Loucy (cell line): ENCODE data around the gene FADD.

ENCODE experiments used
- H2AFZ ChIP-seq: fragments of 200-600 bp; sonication (generic); 2 replicates; pipeline ENCODE4 v1.6.0; 2016; ENCODE audit warnings: antibody characterized with exemption, mild to moderate bottlenecking, low read length, moderate library complexity
- H3F3A ChIP-seq: fragments of 200-600 bp; 2 replicates; pipeline ENCODE4 v1.6.0; 2016; ENCODE audit warnings: antibody characterized with exemption, low read depth, mild to moderate bottlenecking
- H3K27me3 ChIP-seq: fragments of 200-600 bp; sonication (generic); 2 replicates; pipeline ENCODE4 v1.6.1; 2014; ENCODE audit warnings: low read length, mild to moderate bottlenecking; ENCODE audit not compliant: insufficient read depth, poor library complexity, severe bottlenecking
- H3K36me3 ChIP-seq: fragments of 200-600 bp; sonication (generic); 2 replicates; pipeline ENCODE4 v1.6.1; 2016; ENCODE audit warnings: low read length; ENCODE audit not compliant: insufficient read depth
- H3K4me1 ChIP-seq: fragments of 200-600 bp; sonication (generic); 2 replicates; pipeline ENCODE4 v1.5.1; 2014; ENCODE audit warnings: low read length, mild to moderate bottlenecking; ENCODE audit not compliant: insufficient read depth, poor library complexity, severe bottlenecking
- H3K4me2 ChIP-seq: fragments of 200-600 bp; sonication (generic); 2 replicates; pipeline ENCODE4 v1.6.0; 2014; ENCODE audit warnings: antibody characterized with exemption, low read length, low read depth, mild to moderate bottlenecking; ENCODE audit not compliant: poor library complexity, severe bottlenecking
- H3K4me3 ChIP-seq: fragments of 200-600 bp; sonication (generic); 2 replicates; pipeline ENCODE4 v1.5.1; 2014; ENCODE audit warnings: low read length, mild to moderate bottlenecking, mixed read lengths; ENCODE audit not compliant: poor library complexity, severe bottlenecking
- H3K79me2 ChIP-seq: fragments of 200-600 bp; sonication (generic); 2 replicates; pipeline ENCODE4 v1.6.1; 2014; ENCODE audit warnings: low read length; ENCODE audit not compliant: insufficient read depth
- H3K9ac ChIP-seq: fragments of 200-600 bp; sonication (generic); 2 replicates; pipeline ENCODE4 v1.6.0; 2014; ENCODE audit warnings: mild to moderate bottlenecking, low read depth, low read length, moderate library complexity; ENCODE audit not compliant: poor library complexity, severe bottlenecking
- H3K9me2 ChIP-seq: fragments of 200-600 bp; sonication (generic); replicated peaks from 2 replicates; pipeline ENCODE4 v1.6.1; 2016; ENCODE audit warnings: low read depth, low read length, mixed read lengths
- H3K9me3 ChIP-seq: fragments of 200-600 bp; sonication (generic); 2 replicates; pipeline ENCODE4 v1.6.1; 2014; ENCODE audit warnings: mild to moderate bottlenecking, antibody characterized with exemption, low read length, low read depth; ENCODE audit not compliant: insufficient read depth
- H4K20me1 ChIP-seq: fragments of 200-600 bp; sonication (generic); 2 replicates; pipeline ENCODE4 v1.6.0; 2014; ENCODE audit warnings: antibody characterized with exemption, low read length, mild to moderate bottlenecking; ENCODE audit not compliant: insufficient read depth, poor library complexity, severe bottlenecking
- EZH2phosphoT487 ChIP-seq: fragments of 200-600 bp; IDR thresholded peaks from 2 replicates; pipeline ENCODE4 v1.6.1; 2018; ENCODE audit warnings: antibody characterized with exemption, mild to moderate bottlenecking, moderate library complexity, borderline replicate concordance
- TF ChIP-seq, protein P1 (sequence below): fragments of 200-600 bp; sonication (generic); conservative IDR thresholded peaks from 2 replicates; pipeline ENCODE4 v1.5.1; 2014; ENCODE audit warnings: mild to moderate bottlenecking, antibody characterized with exemption, low read length

FADD gene

DNA sequence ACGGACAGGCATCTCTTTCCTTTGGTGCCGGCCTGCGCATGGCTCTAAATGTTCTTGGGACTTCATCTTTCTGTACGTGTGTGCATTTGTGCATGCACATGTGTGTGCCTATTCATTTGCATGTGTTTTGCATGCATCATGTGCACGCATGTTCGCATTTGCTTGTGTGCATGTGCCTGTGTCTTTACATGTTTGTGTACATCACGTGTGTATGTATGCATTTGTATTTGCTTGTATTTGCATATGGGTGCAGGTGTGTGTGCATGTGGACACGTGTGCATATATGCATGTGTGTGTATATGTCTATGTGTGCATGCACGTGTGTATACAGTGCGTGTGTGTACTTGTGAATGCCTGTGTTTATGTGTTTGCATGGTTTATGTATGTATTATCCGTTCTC, 13.5 kb upstream of the FADD start:
- Histone ChIP-seq H3K9me3 (no peaks in the 10 kb centered on the region), H3K36me3 (no peaks in the 10 kb centered on the region), H3K27me3 (no peaks in the 10 kb centered on the region), H4K20me1 (no peaks in the 10 kb centered on the region), H3K9me2 (no peaks in the 10 kb centered on the region), H3F3A (no peaks in the 10 kb centered on the region), H3K4me1 (no peaks in the 10 kb centered on the region), H3K79me2 (no peaks in the 10 kb centered on the region), H2AFZ (no peak overlapping the region), H3K4me3 (no peak overlapping the region), H3K9ac (no peak overlapping the region), H3K4me2 (no peak overlapping the region)
- TF ChIP-seq, protein P1, sequence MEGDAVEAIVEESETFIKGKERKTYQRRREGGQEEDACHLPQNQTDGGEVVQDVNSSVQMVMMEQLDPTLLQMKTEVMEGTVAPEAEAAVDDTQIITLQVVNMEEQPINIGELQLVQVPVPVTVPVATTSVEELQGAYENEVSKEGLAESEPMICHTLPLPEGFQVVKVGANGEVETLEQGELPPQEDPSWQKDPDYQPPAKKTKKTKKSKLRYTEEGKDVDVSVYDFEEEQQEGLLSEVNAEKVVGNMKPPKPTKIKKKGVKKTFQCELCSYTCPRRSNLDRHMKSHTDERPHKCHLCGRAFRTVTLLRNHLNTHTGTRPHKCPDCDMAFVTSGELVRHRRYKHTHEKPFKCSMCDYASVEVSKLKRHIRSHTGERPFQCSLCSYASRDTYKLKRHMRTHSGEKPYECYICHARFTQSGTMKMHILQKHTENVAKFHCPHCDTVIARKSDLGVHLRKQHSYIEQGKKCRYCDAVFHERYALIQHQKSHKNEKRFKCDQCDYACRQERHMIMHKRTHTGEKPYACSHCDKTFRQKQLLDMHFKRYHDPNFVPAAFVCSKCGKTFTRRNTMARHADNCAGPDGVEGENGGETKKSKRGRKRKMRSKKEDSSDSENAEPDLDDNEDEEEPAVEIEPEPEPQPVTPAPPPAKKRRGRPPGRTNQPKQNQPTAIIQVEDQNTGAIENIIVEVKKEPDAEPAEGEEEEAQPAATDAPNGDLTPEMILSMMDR: no peak
- no peak for TF ChIP-seq EZH2phosphoT487

DNA sequence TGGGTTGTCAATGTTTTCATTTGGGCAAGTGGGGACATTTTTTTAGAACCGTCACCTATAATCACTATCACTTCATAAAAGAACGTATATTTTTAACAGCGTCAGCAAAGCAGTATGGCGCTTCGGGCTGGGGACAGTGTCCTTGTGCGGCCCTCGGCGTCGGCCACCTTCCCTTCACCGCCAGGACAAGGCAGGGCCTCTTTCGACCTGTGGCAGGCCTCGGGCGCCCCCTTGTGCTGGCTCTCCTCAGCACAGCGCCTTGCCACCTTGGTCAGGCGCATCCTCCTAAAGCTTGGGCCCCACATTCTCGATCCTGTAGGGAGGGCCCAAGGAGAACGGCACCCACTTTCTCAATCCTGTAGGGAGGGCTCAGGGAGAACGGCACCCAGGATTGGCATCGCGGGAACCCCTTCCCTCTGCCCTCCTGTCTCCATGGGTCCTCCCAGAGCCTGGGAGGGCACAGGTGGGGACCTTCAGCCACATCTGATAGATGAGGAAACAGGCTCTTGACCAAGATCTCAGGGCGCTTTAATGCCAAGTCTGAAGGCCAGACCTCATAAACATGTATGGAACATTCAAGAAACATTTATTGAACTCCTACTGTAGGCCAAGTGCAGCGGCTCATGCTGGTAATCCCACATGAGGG, 11.5 kb upstream of the FADD start:
- Histone ChIP-seq H3K9me3 (no peaks in the 10 kb centered on the region), H3K4me1 (no peaks in the 10 kb centered on the region), H2AFZ (no peak overlapping the region), H3K4me2 (no peak overlapping the region), H3K9ac (no peak overlapping the region), H3K79me2 (no peaks in the 10 kb centered on the region), H3K9me2 (no peaks in the 10 kb centered on the region), H4K20me1 (no peaks in the 10 kb centered on the region), H3K27me3 (no peaks in the 10 kb centered on the region), H3K4me3 (no peak overlapping the region), H3F3A (no peaks in the 10 kb centered on the region), H3K36me3 (no peaks in the 10 kb centered on the region)
- TF ChIP-seq EZH2phosphoT487: no peak
- TF ChIP-seq, protein P1: peak; percentile 85

DNA sequence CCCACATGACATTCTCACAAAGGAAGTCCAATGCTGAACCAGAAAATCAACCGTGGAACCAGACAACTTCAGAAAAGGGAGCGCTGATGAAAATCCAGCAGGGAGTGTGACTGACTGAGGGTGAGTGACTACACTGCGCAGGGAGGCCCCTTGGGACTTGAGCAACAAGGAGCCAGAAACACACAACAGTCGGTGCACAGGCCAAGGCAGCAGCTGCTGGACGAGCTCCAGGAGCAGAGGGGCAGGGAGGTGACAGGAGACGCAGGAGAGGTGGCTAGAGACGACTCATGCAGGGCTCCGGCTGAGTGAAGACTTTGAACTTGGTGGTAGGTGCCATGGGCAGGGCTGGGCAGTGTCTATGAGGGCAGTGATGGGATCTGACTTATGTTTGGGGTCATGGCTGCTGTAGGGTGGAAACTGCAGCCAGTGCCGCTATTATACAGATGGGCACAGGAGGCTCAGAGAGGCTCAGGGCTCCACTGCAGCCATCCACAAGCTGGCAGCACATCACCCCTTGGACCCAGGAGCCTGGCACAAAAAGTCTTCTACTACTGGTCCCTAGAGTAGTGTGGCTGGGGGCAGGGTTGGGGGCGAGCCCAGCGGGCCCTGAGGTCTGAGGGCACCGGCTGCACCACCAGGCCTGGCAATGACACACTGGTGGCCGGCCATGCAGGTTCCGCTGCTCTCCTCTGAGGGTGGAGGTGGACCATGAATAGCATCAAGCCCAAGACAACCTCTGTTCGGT, 10.3 kb upstream of the FADD start:
- no peaks in the 10 kb centered on the region for H4K20me1 ChIP-seq
- no peak overlapping the region for H3K4me3 ChIP-seq
- H3K36me3 ChIP-seq: no peaks in the 10 kb centered on the region
- no peak overlapping the region for H2AFZ ChIP-seq
- H3K4me2 ChIP-seq: no peak overlapping the region
- no peaks in the 10 kb centered on the region for H3K4me1 ChIP-seq
- no peaks in the 10 kb centered on the region for H3K9me2 ChIP-seq
- H3K27me3 ChIP-seq: no peaks in the 10 kb centered on the region
- H3K79me2 ChIP-seq: no peaks in the 10 kb centered on the region
- TF ChIP-seq, protein P1: no peak
- TF ChIP-seq EZH2phosphoT487: no peak
- no peaks in the 10 kb centered on the region for H3F3A ChIP-seq
- H3K9ac ChIP-seq: no peak overlapping the region
- no peaks in the 10 kb centered on the region for H3K9me3 ChIP-seq
